H9 (cell line): ENCODE measurements around the gene CHD6. TPM values are rescaled to one million over a fixed set of nuclear protein-coding genes. Genes with fewer than 3 reads are reported as not detected.

Experiments
- DNase-seq: peaks from one replicate; pipeline ENCODE4 v3.0.0-alpha.2; 2017
- H2AFZ ChIP-seq: one replicate; pipeline ENCODE4 v1.6.1; 2013; ENCODE audit warnings: mild to moderate bottlenecking, low read length, control low read depth, moderate library complexity
- H2AK5ac ChIP-seq: 2 replicates; pipeline ENCODE4 v1.6.1; 2013; ENCODE audit warnings: low read length, control low read depth, mixed read lengths; ENCODE audit not compliant: insufficient read length
- H2BK120ac ChIP-seq: one replicate; pipeline ENCODE4 v1.6.1; 2013; ENCODE audit warnings: low read depth, mild to moderate bottlenecking, low read length, control low read depth, inconsistent platforms; ENCODE audit not compliant: poor library complexity, severe bottlenecking
- H2BK12ac ChIP-seq: 2 replicates; pipeline ENCODE4 v1.6.1; 2013; ENCODE audit warnings: low read length, control low read depth, mixed read lengths, low read depth; ENCODE audit not compliant: insufficient read length
- H2BK15ac ChIP-seq: 2 replicates; pipeline ENCODE4 v1.6.1; 2013; ENCODE audit warnings: low read depth, low read length, control low read depth
- H2BK20ac ChIP-seq: one replicate; pipeline ENCODE4 v1.6.1; 2013; ENCODE audit warnings: low read depth, mild to moderate bottlenecking, low read length, control low read depth, inconsistent platforms; ENCODE audit not compliant: poor library complexity, severe bottlenecking
- H2BK5ac ChIP-seq: 2 replicates; pipeline ENCODE4 v1.6.1; 2013; ENCODE audit warnings: low read length, control low read depth, mixed read lengths; ENCODE audit not compliant: insufficient read length
- H3K14ac ChIP-seq: 2 replicates; pipeline ENCODE4 v1.6.1; 2013; ENCODE audit warnings: low read length, control low read depth; ENCODE audit not compliant: insufficient read depth
- H3K18ac ChIP-seq: 2 replicates; pipeline ENCODE4 v1.6.1; 2013; ENCODE audit warnings: low read depth, mild to moderate bottlenecking, mixed read lengths, low read length, control low read depth; ENCODE audit not compliant: insufficient read length
- H3K23ac ChIP-seq: 2 replicates; pipeline ENCODE4 v1.6.1; 2013; ENCODE audit warnings: low read length, control low read depth, mixed read lengths, low read depth; ENCODE audit not compliant: insufficient read length
- H3K23me2 ChIP-seq: 2 replicates; pipeline ENCODE4 v1.6.1; 2013; ENCODE audit warnings: low read depth, mild to moderate bottlenecking, mixed read lengths, low read length, control low read depth; ENCODE audit not compliant: insufficient read length, poor library complexity, severe bottlenecking
- H3K27ac ChIP-seq: 2 replicates; pipeline ENCODE4 v1.5.1; 2013; ENCODE audit warnings: low read length, control low read depth, mixed read lengths, low read depth; ENCODE audit not compliant: insufficient read length
- H3K27me3 ChIP-seq: 2 replicates; pipeline ENCODE4 v1.6.1; 2013; ENCODE audit warnings: low read length, control low read depth, inconsistent platforms; ENCODE audit not compliant: insufficient read depth
- H3K4ac ChIP-seq: 2 replicates; pipeline ENCODE4 v1.6.1; 2013; ENCODE audit warnings: low read depth, mild to moderate bottlenecking, control low read depth, inconsistent platforms, low read length, moderate library complexity
- H3K4me1 ChIP-seq: 2 replicates; pipeline ENCODE4 v1.6.1; 2013; ENCODE audit warnings: low read length, control low read depth, inconsistent platforms; ENCODE audit not compliant: insufficient read depth
- H3K4me2 ChIP-seq: 2 replicates; pipeline ENCODE4 v1.6.1; 2013; ENCODE audit warnings: low read length, control low read depth, mixed read lengths; ENCODE audit not compliant: insufficient read length, insufficient read depth
- H3K56ac ChIP-seq: 2 replicates; pipeline ENCODE4 v1.6.1; 2013; ENCODE audit warnings: low read depth, mild to moderate bottlenecking, mixed read lengths, low read length, control low read depth; ENCODE audit not compliant: insufficient read length
- H3K79me1 ChIP-seq: 2 replicates; pipeline ENCODE4 v1.6.1; 2013; ENCODE audit warnings: low read depth, mild to moderate bottlenecking, moderate library complexity, low read length, control low read depth, inconsistent platforms; ENCODE audit not compliant: insufficient read depth, poor library complexity, severe bottlenecking
- H3K79me2 ChIP-seq: 2 replicates; pipeline ENCODE4 v1.6.1; 2013; ENCODE audit warnings: low read length, control low read depth, inconsistent platforms; ENCODE audit not compliant: insufficient read depth
- H3K9ac ChIP-seq: 2 replicates; pipeline ENCODE4 v1.6.1; 2013; ENCODE audit warnings: low read length, control low read depth, mixed read lengths; ENCODE audit not compliant: insufficient read length; ENCODE audit errors: extremely low read depth
- H3K9me3 ChIP-seq: one replicate; pipeline ENCODE4 v1.6.1; 2013; ENCODE audit warnings: low read depth, low read length, inconsistent platforms; ENCODE audit not compliant: control insufficient read depth
- H3T11ph ChIP-seq: one replicate; pipeline ENCODE4 v1.6.1; 2013; ENCODE audit warnings: mild to moderate bottlenecking, low read length, control low read depth, inconsistent platforms
- H4K20me1 ChIP-seq: one replicate; pipeline ENCODE4 v1.6.1; 2013; ENCODE audit not compliant: control insufficient read depth, insufficient read length, insufficient read depth
- H4K5ac ChIP-seq: 2 replicates; pipeline ENCODE4 v1.6.1; 2013; ENCODE audit warnings: low read depth, mild to moderate bottlenecking, mixed read lengths, low read length, control low read depth; ENCODE audit not compliant: insufficient read length
- H4K8ac ChIP-seq: replicated peaks from 2 replicates; pipeline ENCODE4 v1.6.1; 2013; ENCODE audit warnings: low read length, control low read depth, mixed read lengths, low read depth; ENCODE audit not compliant: insufficient read length
- H4K91ac ChIP-seq: 2 replicates; pipeline ENCODE4 v1.6.1; 2013; ENCODE audit warnings: low read depth, mild to moderate bottlenecking, moderate library complexity, mixed read lengths, low read length, control low read depth; ENCODE audit not compliant: insufficient read length
- H3K27ac Mint-ChIP-seq, 3 experiments: 2 replicates in 2 of 3; 3 replicates in 1 of 3; pipeline ENCODE4 v1.8.0; 2020 to 2021; ENCODE audit warnings: mixed read lengths in 3 of 3, mild to moderate bottlenecking in 1 of 3, moderate library complexity in 1 of 3
- H3K27me3 Mint-ChIP-seq: 2 replicates; pipeline ENCODE4 v1.8.0; 2021; ENCODE audit warnings: low read depth, mild to moderate bottlenecking, moderate library complexity, mixed read lengths
- H3K36me3 Mint-ChIP-seq, 3 experiments: 2 replicates in 2 of 3; 3 replicates in 1 of 3; pipeline ENCODE4 v1.8.0; 2020 to 2021; ENCODE audit warnings: low read depth in 3 of 3, mixed read lengths in 3 of 3; ENCODE audit not compliant: insufficient read depth in 1 of 3
- H3K4me1 Mint-ChIP-seq, 2 experiments: 2 replicates each; pipeline ENCODE4 v1.8.0; 2020; ENCODE audit warnings: mixed read lengths in 2 of 2
- H3K4me3 Mint-ChIP-seq, 2 experiments: 2 replicates in 1 of 2; 3 replicates in 1 of 2; pipeline ENCODE4 v1.8.0; 2020 to 2021; ENCODE audit warnings: mild to moderate bottlenecking in 2 of 2, mixed read lengths in 2 of 2, moderate library complexity in 1 of 2
- H3K9me3 Mint-ChIP-seq, 2 experiments: 2 replicates in 1 of 2; 3 replicates in 1 of 2; pipeline ENCODE4 v1.8.0; 2020; ENCODE audit warnings: mild to moderate bottlenecking in 2 of 2, mixed read lengths in 2 of 2, moderate library complexity in 1 of 2
- CTCF ChIP-seq: fragments of 200-600 bp; sonication (generic); conservative IDR thresholded peaks from 3 replicates; pipeline ENCODE4 v1.8.0; 2021; ENCODE audit warnings: antibody characterized with exemption, mild to moderate bottlenecking
- WGBS: extraction: QIAGEN DNeasy Blood & Tissue Kit; methylation state at CpG from one replicate; pipeline ENCODE4 v1.1.7; 2013; ENCODE audit warnings: missing lambda C conversion rate, low lambda C conversion rate, mixed read lengths; ENCODE audit not compliant: insufficient read length; ENCODE audit errors: extremely low coverage; 5-methylcytosine and 5-hydroxymethylcytosine counted together
- total RNA-seq: library from RNA; stranded (reverse); gene quantifications from 2 replicates; pipeline ENCODE4 v1.2.1, GENCODE V29; 2021

CHD6 gene
- total RNA-seq, 1 experiment from 2014 or later = 51.5 TPM

DNA sequence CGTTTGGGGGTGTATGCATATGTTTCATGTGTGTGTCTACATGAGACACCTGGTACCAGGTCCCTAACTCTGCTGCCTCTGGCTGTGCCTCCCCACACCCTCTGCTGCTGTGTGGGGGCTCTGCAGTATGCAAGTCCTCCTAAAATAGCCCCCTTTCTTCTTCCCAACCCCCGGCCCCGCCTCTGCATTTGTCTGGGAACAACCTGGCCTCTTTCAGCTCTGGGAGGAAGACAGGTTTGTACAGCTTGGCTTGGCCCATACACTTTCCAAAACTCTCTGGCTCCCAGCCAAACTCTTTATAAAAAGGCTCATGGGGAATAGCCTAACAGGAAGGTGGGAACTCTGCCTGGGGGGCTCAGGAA lies 224.5 kb downstream of the CHD6 start:
- H3K4me1 Mint-ChIP-seq = peaks cover 19 to 22% of the 10 kb centered on the region in 2 experiments
- H3K56ac ChIP-seq = no peak overlapping the region
- H3K9me3 Mint-ChIP-seq = no peaks in the 10 kb centered on the region
- no peak overlapping the region for H3K9ac ChIP-seq
- H3K4me2 ChIP-seq = no peak overlapping the region
- H3K23me2 ChIP-seq = no peaks in the 10 kb centered on the region
- H4K8ac ChIP-seq = no peak overlapping the region
- H3K79me1 ChIP-seq = no peaks in the 10 kb centered on the region
- no peaks in the 10 kb centered on the region for H3K36me3 Mint-ChIP-seq
- no peak overlapping the region for H3T11ph ChIP-seq
- no peaks in the 10 kb centered on the region for H3K79me2 ChIP-seq
- H2AK5ac ChIP-seq = no peak overlapping the region
- no peak overlapping the region for H4K91ac ChIP-seq
- DNase-seq = no peak
- H3K4ac ChIP-seq = no peak overlapping the region
- no peak overlapping the region for H3K18ac ChIP-seq
- WGBS = no CpG with 5 or more reads among the region's 3 CpGs
- no peak overlapping the region for H2BK12ac ChIP-seq
- H3K14ac ChIP-seq = no peak overlapping the region
- H2BK15ac ChIP-seq = no peak overlapping the region
- H3K4me1 ChIP-seq = peaks cover 8% of the 10 kb centered on the region; the same call in 1 of the 2 replicates
- H2AFZ ChIP-seq = no peak overlapping the region
- H3K27me3 Mint-ChIP-seq = no peaks in the 10 kb centered on the region; the same call in 1 of the 2 replicates
- no peak for TF ChIP-seq CTCF
- H3K4me3 Mint-ChIP-seq = no peak overlapping the region
- no peak overlapping the region for H3K23ac ChIP-seq
- H3K27me3 ChIP-seq = no peaks in the 10 kb centered on the region
- H2BK5ac ChIP-seq = no peak overlapping the region
- no peak overlapping the region for H3K27ac Mint-ChIP-seq
- no peak overlapping the region for H3K27ac ChIP-seq
- H3K9me3 ChIP-seq = no peaks in the 10 kb centered on the region
- no peak overlapping the region for H2BK120ac ChIP-seq
- H4K20me1 ChIP-seq = no peaks in the 10 kb centered on the region
- no peak overlapping the region for H4K5ac ChIP-seq
- no peak overlapping the region for H2BK20ac ChIP-seq
